Measurements from ENCODE around the gene CTDSPL2.

- TF ChIP-seq, protein P1, sequence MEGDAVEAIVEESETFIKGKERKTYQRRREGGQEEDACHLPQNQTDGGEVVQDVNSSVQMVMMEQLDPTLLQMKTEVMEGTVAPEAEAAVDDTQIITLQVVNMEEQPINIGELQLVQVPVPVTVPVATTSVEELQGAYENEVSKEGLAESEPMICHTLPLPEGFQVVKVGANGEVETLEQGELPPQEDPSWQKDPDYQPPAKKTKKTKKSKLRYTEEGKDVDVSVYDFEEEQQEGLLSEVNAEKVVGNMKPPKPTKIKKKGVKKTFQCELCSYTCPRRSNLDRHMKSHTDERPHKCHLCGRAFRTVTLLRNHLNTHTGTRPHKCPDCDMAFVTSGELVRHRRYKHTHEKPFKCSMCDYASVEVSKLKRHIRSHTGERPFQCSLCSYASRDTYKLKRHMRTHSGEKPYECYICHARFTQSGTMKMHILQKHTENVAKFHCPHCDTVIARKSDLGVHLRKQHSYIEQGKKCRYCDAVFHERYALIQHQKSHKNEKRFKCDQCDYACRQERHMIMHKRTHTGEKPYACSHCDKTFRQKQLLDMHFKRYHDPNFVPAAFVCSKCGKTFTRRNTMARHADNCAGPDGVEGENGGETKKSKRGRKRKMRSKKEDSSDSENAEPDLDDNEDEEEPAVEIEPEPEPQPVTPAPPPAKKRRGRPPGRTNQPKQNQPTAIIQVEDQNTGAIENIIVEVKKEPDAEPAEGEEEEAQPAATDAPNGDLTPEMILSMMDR (IDR thresholded peaks at IDR 0.05 in 4 of 5, conservative IDR thresholded peaks at IDR 0.05 in 1 of 5): no peak
- TF ChIP-seq POLR2A (IDR thresholded peaks at IDR 0.05): no peak
Measured at GRCh38 chr15:44441095-44441501, 13.7 kb downstream of the CTDSPL2 start.
